ENCODE data around the gene SOX6.

Gene SOX6

GRCh38 chr11:16341853-16342252, 14.5 kb downstream of the SOX6 start:
- Histone ChIP-seq H3K36me3 (ENCODE audit: control insufficient read depth, insufficient read depth, low read length) (no peaks in the 10 kb centered on the region), H3K4me1 (no peaks in the 10 kb centered on the region)

GRCh38 chr11:16338393-16338792, 18.0 kb downstream of the SOX6 start:
- H2AFZ ChIP-seq, result no peak overlapping the region
- no peak overlapping the region for H3K9ac ChIP-seq
- H3K4me1 ChIP-seq, result no peaks in the 10 kb centered on the region
- H3K27me3 ChIP-seq (ENCODE audit: control insufficient read depth, insufficient read depth, low read length), result no peaks in the 10 kb centered on the region
- H3K27ac ChIP-seq, result no peak overlapping the region
- H3K4me2 ChIP-seq (ENCODE audit: low read length), result no peak overlapping the region
- no peaks in the 10 kb centered on the region for H3K79me2 ChIP-seq
- H3K9me3 ChIP-seq (ENCODE audit: control insufficient read depth, low read length), result no peaks in the 10 kb centered on the region
- TF ChIP-seq, protein P1, sequence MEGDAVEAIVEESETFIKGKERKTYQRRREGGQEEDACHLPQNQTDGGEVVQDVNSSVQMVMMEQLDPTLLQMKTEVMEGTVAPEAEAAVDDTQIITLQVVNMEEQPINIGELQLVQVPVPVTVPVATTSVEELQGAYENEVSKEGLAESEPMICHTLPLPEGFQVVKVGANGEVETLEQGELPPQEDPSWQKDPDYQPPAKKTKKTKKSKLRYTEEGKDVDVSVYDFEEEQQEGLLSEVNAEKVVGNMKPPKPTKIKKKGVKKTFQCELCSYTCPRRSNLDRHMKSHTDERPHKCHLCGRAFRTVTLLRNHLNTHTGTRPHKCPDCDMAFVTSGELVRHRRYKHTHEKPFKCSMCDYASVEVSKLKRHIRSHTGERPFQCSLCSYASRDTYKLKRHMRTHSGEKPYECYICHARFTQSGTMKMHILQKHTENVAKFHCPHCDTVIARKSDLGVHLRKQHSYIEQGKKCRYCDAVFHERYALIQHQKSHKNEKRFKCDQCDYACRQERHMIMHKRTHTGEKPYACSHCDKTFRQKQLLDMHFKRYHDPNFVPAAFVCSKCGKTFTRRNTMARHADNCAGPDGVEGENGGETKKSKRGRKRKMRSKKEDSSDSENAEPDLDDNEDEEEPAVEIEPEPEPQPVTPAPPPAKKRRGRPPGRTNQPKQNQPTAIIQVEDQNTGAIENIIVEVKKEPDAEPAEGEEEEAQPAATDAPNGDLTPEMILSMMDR (IDR thresholded peaks at IDR 0.05), result no peak
- no peak overlapping the region for H3K4me3 ChIP-seq (ENCODE audit: low read depth, low read length)
- no peaks in the 10 kb centered on the region for H3K36me3 ChIP-seq (ENCODE audit: control insufficient read depth, insufficient read depth, low read length)

More at GRCh38 chr11:16341853-16342252, 14.5 kb downstream of the SOX6 start:
- TF ChIP-seq, protein P1 (IDR thresholded peaks at IDR 0.05), result no peak
- no peak overlapping the region for H3K9ac ChIP-seq
- no peaks in the 10 kb centered on the region for H3K9me3 ChIP-seq (ENCODE audit: control insufficient read depth, low read length)
- no peaks in the 10 kb centered on the region for H3K27me3 ChIP-seq (ENCODE audit: control insufficient read depth, insufficient read depth, low read length)
- H3K79me2 ChIP-seq, result no peaks in the 10 kb centered on the region
- H3K4me2 ChIP-seq (ENCODE audit: low read length), result no peak overlapping the region
- H3K27ac ChIP-seq, result no peak overlapping the region
- H3K4me3 ChIP-seq (ENCODE audit: low read depth, low read length), result no peak overlapping the region
- H2AFZ ChIP-seq, result no peak overlapping the region

DNA sequence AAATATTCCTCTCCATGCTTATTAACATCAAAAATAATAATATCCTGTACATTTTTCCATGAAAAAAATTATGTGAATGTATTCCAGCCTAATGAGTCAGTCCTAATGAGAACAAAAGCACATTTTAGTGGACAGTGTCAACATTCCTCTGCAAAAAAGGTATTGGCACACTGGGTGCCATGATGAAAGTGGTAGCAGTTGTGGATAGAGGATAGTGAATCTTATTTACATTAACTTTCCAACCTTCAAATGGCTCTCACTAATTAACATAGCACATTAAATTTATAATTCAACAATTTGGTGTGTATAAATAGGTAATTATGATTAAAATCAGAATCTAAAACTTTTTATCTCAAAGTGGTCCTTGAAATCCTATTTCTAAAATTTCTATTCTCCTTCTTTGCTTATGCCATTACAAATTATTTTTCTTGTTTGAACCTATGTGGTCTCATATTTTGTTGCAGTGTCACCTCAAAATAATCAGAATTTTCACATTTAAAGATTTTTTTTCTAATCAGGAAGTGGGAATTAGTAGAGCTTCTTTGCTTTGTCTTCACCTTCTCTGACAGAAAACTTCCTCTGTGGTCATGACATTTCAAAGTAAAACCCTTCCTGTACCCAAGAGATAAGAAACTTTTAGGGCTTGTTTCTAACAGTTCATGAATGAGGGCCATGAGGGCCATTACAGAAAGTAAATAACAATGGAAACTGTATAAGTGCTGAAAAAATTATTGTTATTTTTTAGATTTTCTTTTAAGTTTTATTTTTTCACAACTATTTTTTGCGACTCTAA, 18.7 kb downstream of the SOX6 start:
- H3K36me3 ChIP-seq (ENCODE audit: control insufficient read depth, insufficient read depth, low read length), result no peaks in the 10 kb centered on the region
- H3K27me3 ChIP-seq (ENCODE audit: control insufficient read depth, insufficient read depth, low read length), result no peaks in the 10 kb centered on the region
- no peaks in the 10 kb centered on the region for H3K9me3 ChIP-seq (ENCODE audit: control insufficient read depth, low read length)
- no peak overlapping the region for H3K4me3 ChIP-seq (ENCODE audit: low read depth, low read length)
- H3K4me1 ChIP-seq, result no peaks in the 10 kb centered on the region
- no peak overlapping the region for H3K27ac ChIP-seq
- TF ChIP-seq, protein P1 (IDR thresholded peaks at IDR 0.05), result no peak
- H2AFZ ChIP-seq, result no peak overlapping the region
- H3K4me2 ChIP-seq (ENCODE audit: low read length), result no peak overlapping the region
- no peaks in the 10 kb centered on the region for H3K79me2 ChIP-seq
- H3K9ac ChIP-seq, result no peak overlapping the region

- H3K4me1 ChIP-seq, result no peaks in the 10 kb centered on the region
- no peak overlapping the region for H2AFZ ChIP-seq
- H3K79me2 ChIP-seq, result no peaks in the 10 kb centered on the region
- no peak overlapping the region for H3K4me2 ChIP-seq (ENCODE audit: low read length)
- H3K27me3 ChIP-seq (ENCODE audit: control insufficient read depth, insufficient read depth, low read length), result no peaks in the 10 kb centered on the region
- no peak overlapping the region for H3K27ac ChIP-seq
- H3K36me3 ChIP-seq (ENCODE audit: control insufficient read depth, insufficient read depth, low read length), result no peaks in the 10 kb centered on the region
- H3K9me3 ChIP-seq (ENCODE audit: control insufficient read depth, low read length), result no peaks in the 10 kb centered on the region
- H3K9ac ChIP-seq, result no peak overlapping the region
- TF ChIP-seq, protein P1 (IDR thresholded peaks at IDR 0.05), result no peak
- no peak overlapping the region for H3K4me3 ChIP-seq (ENCODE audit: low read depth, low read length)
Measured at GRCh38 chr11:16336721-16337120, 19.6 kb downstream of the SOX6 start.

GRCh38 chr11:16336204-16336603, 20.1 kb downstream of the SOX6 start:
- Histone ChIP-seq H3K9ac (no peak overlapping the region), H2AFZ (no peak overlapping the region), H3K4me1 (no peaks in the 10 kb centered on the region), H3K27ac (no peak overlapping the region), H3K9me3 (ENCODE audit: control insufficient read depth, low read length) (no peaks in the 10 kb centered on the region), H3K36me3 (ENCODE audit: control insufficient read depth, insufficient read depth, low read length) (no peaks in the 10 kb centered on the region), H3K79me2 (no peaks in the 10 kb centered on the region), H3K4me3 (ENCODE audit: low read depth, low read length) (no peak overlapping the region), H3K27me3 (ENCODE audit: control insufficient read depth, insufficient read depth, low read length) (no peaks in the 10 kb centered on the region), H3K4me2 (ENCODE audit: low read length) (no peak overlapping the region)
- TF ChIP-seq, protein P1 (IDR thresholded peaks at IDR 0.05), result no peak

Measured in parathyroid adenoma (tissue), 2 donors.